Body of pancreas (tissue), 4 donors: ENCODE measurements around the gene RHOT2. TPM values are rescaled to one million over a fixed set of nuclear protein-coding genes. Genes with fewer than 3 reads are reported as not detected.

Source experiments
- ATAC-seq: fragments of 150-250 bp; one replicate; pipeline ENCODE4 v1.9.1; 2016
- DNase-seq, 4 donors: peaks; one replicate each; pipeline ENCODE4 v3.0.0-alpha.2; 2019
- H3K27ac ChIP-seq, 4 donors: fragments of 200-600 bp; sonication (generic); 1 replicate in 3 of 4; 2 replicates in 1 of 4; pipeline versions ENCODE4 v1.5.1 to v1.6.1; 2016 to 2019; ENCODE audit warnings: mild to moderate bottlenecking in 1 of 4, mixed read lengths in 1 of 4, moderate library complexity in 1 of 4
- H3K27me3 ChIP-seq, 2 donors: fragments of 200-600 bp; sonication (generic); one replicate each; pipeline ENCODE4 v1.6.0; 2016; ENCODE audit warnings: mild to moderate bottlenecking in 1 of 2
- H3K36me3 ChIP-seq, 2 donors: fragments of 200-600 bp; sonication (generic); replicated peaks in 1 of 2; 2 replicates each; pipeline ENCODE4 v1.5.1; 2016; ENCODE audit warnings: low read depth in 2 of 2; ENCODE audit not compliant: insufficient read depth in 1 of 2
- H3K4me1 ChIP-seq: fragments of 200-600 bp; sonication (generic); one replicate; pipeline ENCODE4 v1.6.0; 2016
- H3K4me3 ChIP-seq, 2 donors: fragments of 200-600 bp; sonication (generic); 1 replicate in 1 of 2; 2 replicates in 1 of 2; pipeline ENCODE4 v1.5.1; 2016 to 2019
- H3K9me3 ChIP-seq, 3 donors: fragments of 200-600 bp; sonication (generic); 1 replicate in 2 of 3; 2 replicates in 1 of 3; pipeline ENCODE4 v1.5.1; 2016
- CTCF ChIP-seq, 7 experiments: fragments of 450-650 bp in 4 of 7; fragments of 200-600 bp in 3 of 7; sonication (generic) in 3 of 7; IDR thresholded peaks; one replicate each; pipeline ENCODE4 v1.5.1; 2016 to 2019; ENCODE audit warnings: antibody characterized with exemption in 7 of 7
- POLR2A ChIP-seq, 3 donors: fragments of 450-650 bp; IDR thresholded peaks; one replicate each; pipeline ENCODE4 v1.6.1; 2016; ENCODE audit warnings: antibody characterized with exemption in 3 of 3, mild to moderate bottlenecking in 2 of 3
- WGBS, 2 donors: methylation state at CpG; one replicate each; pipeline ENCODE4 v1.1.5; 2017; 5-methylcytosine and 5-hydroxymethylcytosine counted together
- intact Hi-C: fragments of 100-400 bp; cut with DNase I; formaldehyde crosslinking; loops from one replicate; pipeline ENCODE4 v1.15.1; 2023
- total RNA-seq, 2 donors: library from RNA; depleted of rRNA; stranded (reverse); fragments of >200 nt; gene quantifications; one replicate each; pipeline ENCODE4 v1.1.0, GENCODE V29; 2016

RHOT2 gene
- total RNA-seq, 2 donors from 2014 or later = 65.6 to 89.0 TPM

- no peaks in the 10 kb centered on the region for H3K36me3 ChIP-seq
- DNase-seq (peak; percentile 86 to 92 (median 90)), ATAC-seq (peak; percentile 87)
- H3K4me1 ChIP-seq = peaks cover 56% of the 10 kb centered on the region
- H3K4me3 ChIP-seq = peak within 1 kb of the TSS; percentile 34 to 53
- no peaks in the 10 kb centered on the region for H3K27me3 ChIP-seq
- peak within 1 kb of the TSS; percentile 64 to 89 (median 83) for H3K27ac ChIP-seq
- 0 to 5% methylated on average over 11 to 99 of the region's 106 CpGs for WGBS, 2 donors
- TF ChIP-seq CTCF (IDR thresholded peaks at IDR 0.05) = peak in 3 of 7 experiments; percentile 10 to 27 (median 26)
- TF ChIP-seq POLR2A (IDR thresholded peaks at IDR 0.05) = peak; percentile 50 to 62 (median 61)
- intact Hi-C loops = no loop called here
- no peaks in the 10 kb centered on the region for H3K9me3 ChIP-seq
Measured at GRCh38 chr16:720990-721764, 53.2 kb downstream of the RHOT2 start, which contains the start of gene ANTKMT. Gene ANTKMT, plus strand, starts transcription at chr16:721146. Its CDS starts 129 bp downstream, at chr16:721275.

- no peaks in the 10 kb centered on the region for H3K27me3 ChIP-seq
- DNase-seq (no peak), ATAC-seq (no peak)
- TF ChIP-seq CTCF (IDR thresholded peaks at IDR 0.05) = no peak
- TF ChIP-seq POLR2A (IDR thresholded peaks at IDR 0.05) = no peak
- intact Hi-C loops = no loop called here
- no peak overlapping the region for H3K4me3 ChIP-seq
- WGBS, 2 donors = 88 to 100% methylated on average over 1 to 48 of the region's 51 CpGs
- peaks cover 54% of the 10 kb centered on the region for H3K4me1 ChIP-seq
- H3K9me3 ChIP-seq = no peaks in the 10 kb centered on the region
- H3K36me3 ChIP-seq = no peaks in the 10 kb centered on the region
- H3K27ac ChIP-seq = peak overlapping the region in 3 of 4 donors; percentile 64 to 89 (median 85)
Measured at GRCh38 chr16:721765-722540, 54.0 kb downstream of the RHOT2 start.

- ATAC-seq (no peak), DNase-seq (no peak)
- peaks cover 56% of the 10 kb centered on the region for H3K4me1 ChIP-seq
- intact Hi-C loops = no loop called here
- H3K36me3 ChIP-seq = no peaks in the 10 kb centered on the region
- H3K27me3 ChIP-seq = peaks cover 0 to 7% of the 10 kb centered on the region in 2 donors
- no peaks in the 10 kb centered on the region for H3K9me3 ChIP-seq
- TF ChIP-seq POLR2A (IDR thresholded peaks at IDR 0.05) (no peak), CTCF (IDR thresholded peaks at IDR 0.05) (no peak)
- no peak overlapping the region for H3K27ac ChIP-seq
- H3K4me3 ChIP-seq = no peak overlapping the region
- WGBS, 2 donors = 70 to 79% methylated on average over 11 to 24 of the region's 24 CpGs
Measured at GRCh38 chr16:722835-723633, 55.1 kb downstream of the RHOT2 start.

GRCh38 chr16:723695-724094, 55.8 kb downstream of the RHOT2 start:
- DNase-seq (no peak), ATAC-seq (no peak)
- intact Hi-C loops = no loop called here
- no peak overlapping the region for H3K4me3 ChIP-seq
- peaks cover 0 to 7% of the 10 kb centered on the region in 2 donors for H3K27me3 ChIP-seq
- H3K27ac ChIP-seq = no peak overlapping the region
- 82% methylated on average over 9 of the region's 9 CpGs; no CpG with 5 or more reads in 1 of the 2 donors for WGBS, 2 donors
- H3K9me3 ChIP-seq = no peaks in the 10 kb centered on the region
- no peaks in the 10 kb centered on the region for H3K36me3 ChIP-seq
- H3K4me1 ChIP-seq = peaks cover 56% of the 10 kb centered on the region
- TF ChIP-seq CTCF (IDR thresholded peaks at IDR 0.05) = no peak
- TF ChIP-seq POLR2A (IDR thresholded peaks at IDR 0.05) = no peak

Other genes with a start within 250 kb of the RHOT2 start
- gene RAB11FIP3, start 242.5 kb upstream of the RHOT2 start, total RNA-seq = 100 to 1,000 TPM in 1 of 2 donors, 10 to 100 TPM in 1; 50.1 to 122 TPM
- 100 to 1,000 TPM in 1 of 2 donors, 10 to 100 TPM in 1; 48.0 to 104 TPM for gene CAPN15, start 140.4 kb upstream of the RHOT2 start, total RNA-seq
- not detected for gene PRR35, start 107.7 kb upstream of the RHOT2 start, total RNA-seq
- gene NHLRC4, start 101.1 kb upstream of the RHOT2 start, total RNA-seq = under 1 TPM in 1 of 2 donors, not detected in 1; 0.52 TPM
- 10 to 100 TPM; 76.5 to 83.1 TPM for gene PIGQ, start 98.2 kb upstream of the RHOT2 start, total RNA-seq
- 10 to 100 TPM; 37.2 to 41.0 TPM for gene RAB40C, start 78.1 kb upstream of the RHOT2 start, total RNA-seq
- 1 to 10 TPM; 3.9 to 5.6 TPM for gene WFIKKN1, start 37.1 kb upstream of the RHOT2 start, total RNA-seq
- gene METTL26, start 31.8 kb upstream of the RHOT2 start, total RNA-seq = 100 to 1,000 TPM in 1 of 2 donors, 10 to 100 TPM in 1; 76.8 to 115 TPM
- 10 to 100 TPM; 41.2 to 47.5 TPM for gene MCRIP2, start 26.3 kb upstream of the RHOT2 start, total RNA-seq
- 100 to 1,000 TPM in 1 of 2 donors, 10 to 100 TPM in 1; 15.8 to 111 TPM for gene WDR90, start 18.8 kb upstream of the RHOT2 start, total RNA-seq
- 1 to 10 TPM; 1.8 to 4.3 TPM for gene RHBDL1, start 7.5 kb downstream of the RHOT2 start, total RNA-seq
- gene STUB1, start 12.3 kb downstream of the RHOT2 start, total RNA-seq = 100 to 1,000 TPM in 1 of 2 donors, 10 to 100 TPM in 1; 63.3 to 205 TPM
- gene JMJD8, start 16.2 kb downstream of the RHOT2 start, total RNA-seq = 100 to 1,000 TPM in 1 of 2 donors, 10 to 100 TPM in 1; 49.5 to 128 TPM
- gene WDR24, start 22.3 kb downstream of the RHOT2 start, total RNA-seq = 10 to 100 TPM in 1 of 2 donors, 1 to 10 TPM in 1; 8.6 to 16.8 TPM
- 1 to 10 TPM; 1.0 to 2.3 TPM for gene FBXL16, start 37.7 kb downstream of the RHOT2 start, total RNA-seq
- 10 to 100 TPM; 36.6 to 71.9 TPM for gene METRN, start 47.0 kb downstream of the RHOT2 start, total RNA-seq
- gene ANTKMT, start 53.0 kb downstream of the RHOT2 start, total RNA-seq = 100 to 1,000 TPM in 1 of 2 donors, 10 to 100 TPM in 1; 71.6 to 189 TPM
- not detected for gene CCDC78, start 58.3 kb downstream of the RHOT2 start, total RNA-seq
- gene HAGHL, start 59.0 kb downstream of the RHOT2 start, total RNA-seq = 1 to 10 TPM in 1 of 2 donors, not detected in 1; 2.6 TPM
- gene CIAO3, start 72.9 kb downstream of the RHOT2 start, total RNA-seq = 10 to 100 TPM; 25.4 to 26.4 TPM
- 1 to 10 TPM in 1 of 2 donors, not detected in 1; 2.1 TPM for gene MSLN, start 92.6 kb downstream of the RHOT2 start, total RNA-seq
- 10 to 100 TPM; 19.7 to 31.3 TPM for gene RPUSD1, start 120.2 kb downstream of the RHOT2 start, total RNA-seq
- 10 to 100 TPM in 1 of 2 donors, 1 to 10 TPM in 1; 7.5 to 14.5 TPM for gene CHTF18, start 120.5 kb downstream of the RHOT2 start, total RNA-seq
- gene GNG13, start 132.6 kb downstream of the RHOT2 start, total RNA-seq = not detected